HG03460 (cell line): ENCODE measurements around the gene APBB2.
"Not testable (repeated sequence)": the region's sequence is repeated elsewhere in the genome, so short reads cannot be mapped to it uniquely, and the experiment has no call there.

Experiments
- ATAC-seq: cut with Tn5 transposase; IDR thresholded peaks from one replicate; pipeline ENCODE4 v1.9.1; 2021; ENCODE audit not compliant: unreplicated experiment

APBB2 gene

DNA sequence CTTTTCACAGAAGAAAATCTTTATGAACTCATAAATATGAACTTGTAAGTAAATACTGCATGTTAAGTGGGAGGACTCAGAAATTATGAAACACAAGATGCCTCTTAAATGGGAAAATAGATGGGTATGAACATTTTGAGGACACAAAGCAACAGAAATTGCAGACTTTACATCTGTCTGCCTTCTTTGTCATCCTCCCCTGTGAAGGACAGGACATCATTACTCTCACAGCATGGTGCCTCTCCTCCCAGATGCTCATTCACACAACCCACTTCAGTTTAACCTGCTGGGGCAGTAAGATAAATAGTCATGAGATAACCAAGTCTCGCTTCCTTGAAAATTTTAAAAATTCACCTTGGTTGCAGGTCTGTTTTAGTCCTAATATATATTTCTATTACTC, 144.5 kb downstream of the APBB2 start:
- no peak for ATAC-seq

DNA sequence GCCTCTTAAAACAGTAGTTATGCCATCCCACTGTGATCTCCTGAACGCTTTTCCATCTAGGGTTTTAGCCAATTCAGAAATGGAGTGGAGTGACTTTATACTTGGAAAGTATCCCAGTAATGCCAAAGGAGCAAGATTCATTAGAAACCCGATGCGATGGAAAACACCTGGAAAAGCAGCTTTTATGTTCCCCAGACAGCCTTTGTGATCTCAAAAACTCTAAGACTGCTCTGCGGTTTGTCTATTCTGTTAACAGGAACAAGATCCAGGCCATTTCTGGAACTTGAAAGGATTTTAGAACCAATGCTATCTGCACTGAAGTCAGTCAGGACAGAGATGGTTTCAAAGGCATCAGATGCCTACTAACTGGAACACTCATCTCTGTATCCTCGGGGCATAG, 145.1 kb downstream of the APBB2 start:
- no peak for ATAC-seq

DNA sequence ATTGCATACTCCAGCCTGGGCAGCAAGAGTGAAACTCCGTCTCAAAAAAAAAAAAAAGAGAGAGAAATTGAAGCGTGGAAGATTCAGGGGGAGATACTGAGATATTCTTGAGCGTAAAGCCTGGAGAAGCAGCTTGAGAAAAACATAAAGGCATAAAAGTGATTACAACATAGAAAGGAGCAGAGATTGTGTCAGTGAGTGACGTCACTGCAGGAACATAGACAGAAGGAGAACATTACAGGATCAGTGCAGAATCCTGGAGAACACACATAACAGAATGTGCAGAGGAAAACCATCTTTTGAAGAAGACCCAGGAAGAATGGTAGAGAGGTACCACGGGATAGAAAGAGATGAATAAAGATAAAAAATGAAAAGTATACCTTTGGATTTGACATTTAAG, 147.0 kb downstream of the APBB2 start:
- ATAC-seq, result no peak

DNA sequence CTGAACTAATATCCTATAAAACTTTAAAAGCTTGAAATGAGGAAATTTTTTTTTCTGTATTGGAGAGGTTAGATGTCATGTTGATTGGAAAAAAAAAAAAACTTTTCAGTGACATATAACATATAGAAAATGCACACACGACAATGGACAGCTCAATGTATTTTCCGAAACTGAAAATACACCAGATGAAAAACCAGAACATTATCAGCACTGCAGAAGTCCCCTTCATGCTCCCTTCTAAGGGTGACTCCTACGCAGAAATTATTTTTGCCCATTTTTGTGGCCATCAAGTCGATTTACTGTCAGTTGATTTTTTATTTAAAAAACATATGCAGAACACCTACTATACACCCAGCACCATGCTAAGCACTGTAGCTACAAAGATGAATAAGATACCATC, 148.3 kb downstream of the APBB2 start:
- ATAC-seq, result no peak

DNA sequence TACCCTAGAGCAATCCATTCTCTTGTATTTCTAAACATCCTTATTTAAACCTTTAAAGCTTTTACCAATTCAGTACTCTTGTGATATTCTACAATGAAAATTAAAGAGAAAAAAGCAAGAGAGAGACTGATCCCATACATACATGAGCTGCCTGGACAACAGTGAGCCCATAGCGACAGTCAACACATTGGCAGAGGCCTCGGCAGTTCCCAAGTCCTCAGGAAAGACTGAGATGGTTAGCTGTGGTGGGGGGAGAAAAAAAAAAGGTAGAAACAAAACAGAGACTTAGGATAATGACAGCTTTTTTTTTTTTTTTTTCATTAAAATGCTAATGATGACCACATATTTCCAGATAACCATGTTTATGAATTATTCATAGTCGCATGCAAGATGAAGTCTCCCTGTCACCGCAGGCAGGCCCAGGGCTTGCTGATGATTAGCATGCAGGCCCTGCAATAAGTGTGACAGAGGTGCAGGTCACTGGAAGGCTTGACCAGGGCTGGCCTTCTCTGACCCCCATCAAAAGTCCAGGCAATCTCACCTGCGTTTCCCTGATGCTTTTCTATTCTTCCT, 148.8 kb downstream of the APBB2 start:
- no peak for ATAC-seq

DNA sequence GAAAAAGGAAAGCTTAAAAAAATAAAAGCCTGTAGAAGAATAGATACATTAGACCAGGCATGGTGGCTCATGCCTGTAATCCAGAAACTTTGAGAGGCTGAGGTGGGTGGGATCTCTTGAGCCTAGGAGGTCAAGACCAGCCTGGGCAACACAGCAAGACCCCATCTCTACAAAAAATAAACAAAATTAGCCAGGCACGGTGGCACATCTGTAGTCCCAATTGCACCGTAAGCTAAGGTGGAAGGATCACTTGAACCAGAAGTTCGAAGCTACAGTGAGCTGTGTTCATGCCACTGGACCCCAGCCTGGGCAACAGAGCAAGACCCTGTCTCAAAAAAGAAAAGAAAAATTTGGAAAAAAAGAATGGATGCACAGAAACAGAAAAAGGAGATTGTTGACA, 149.4 kb downstream of the APBB2 start:
- ATAC-seq, result no peak

DNA sequence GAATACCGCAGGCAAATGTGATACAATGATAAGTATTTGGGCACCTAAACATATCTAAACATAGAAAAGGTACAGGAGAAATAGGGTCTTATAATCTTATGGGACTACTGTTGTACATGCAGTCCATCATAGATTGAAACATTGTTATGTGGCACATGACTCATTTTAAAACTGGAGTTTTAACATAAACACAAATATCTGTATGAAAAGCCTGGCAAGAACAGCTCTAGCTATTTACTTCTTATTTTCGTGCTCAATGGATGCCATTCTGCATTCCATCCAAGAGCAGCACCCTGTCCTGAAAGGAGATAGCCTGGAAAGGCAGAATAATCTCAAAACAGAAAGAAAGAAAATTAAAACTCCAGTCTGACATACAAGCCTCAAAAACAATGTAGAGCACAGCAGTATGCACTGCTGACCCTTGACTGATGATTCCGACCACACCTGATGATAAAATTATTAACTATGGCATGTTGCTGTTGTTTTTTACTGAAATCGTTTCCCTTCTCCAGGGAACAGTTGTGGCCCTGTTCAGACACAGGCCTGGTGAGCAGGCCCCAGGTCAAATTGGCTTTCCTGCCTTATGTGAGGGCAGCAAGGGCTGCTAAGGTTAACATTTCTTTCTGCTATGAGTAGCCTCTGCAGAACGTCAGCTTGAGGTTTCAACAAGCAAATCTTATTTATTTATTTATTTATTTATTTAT, 152.7 kb downstream of the APBB2 start:
- ATAC-seq, result no peak

DNA sequence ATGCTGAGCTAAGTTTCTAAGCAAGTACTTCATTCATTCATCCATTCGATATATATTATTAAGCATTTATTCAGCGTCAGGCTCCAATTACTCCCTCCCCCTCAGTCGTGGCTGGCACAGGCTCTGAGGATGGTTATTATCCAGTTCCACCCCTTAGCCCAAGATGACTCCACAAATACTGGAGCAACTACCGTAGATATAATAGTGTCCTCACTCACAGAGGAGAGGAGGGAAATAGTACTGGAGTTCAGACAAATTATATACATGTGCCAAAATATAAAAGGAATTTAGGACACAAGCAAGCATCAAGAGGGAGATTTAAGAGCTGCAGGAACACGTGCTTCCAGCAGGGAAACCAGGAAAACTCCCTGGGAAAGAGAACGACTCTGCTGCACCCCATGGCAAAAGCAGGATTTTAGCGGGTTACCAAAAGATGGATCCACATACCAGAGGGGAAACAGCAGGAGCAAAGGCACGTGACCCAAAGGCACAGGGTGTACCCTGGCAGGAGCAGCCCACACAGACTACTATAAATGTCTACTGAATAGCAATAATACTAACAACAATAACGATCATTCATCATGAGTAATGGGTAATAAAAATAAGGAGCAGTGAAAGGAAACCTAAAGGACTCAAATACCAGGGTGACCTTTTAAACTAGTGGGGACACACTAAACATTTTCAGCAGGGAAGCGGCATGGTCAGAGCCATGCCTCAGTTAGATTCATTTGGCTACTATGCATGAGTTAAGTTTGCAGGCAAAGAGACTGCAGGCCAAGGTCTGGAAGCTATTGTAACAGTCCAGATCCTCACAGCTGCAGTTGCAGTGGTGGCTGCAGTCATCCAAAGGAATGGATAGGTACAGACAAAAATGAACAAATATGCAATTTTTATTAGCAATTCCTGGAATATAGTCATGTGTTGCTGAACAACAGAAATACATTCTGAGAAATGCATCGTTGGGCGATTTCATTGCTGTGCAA, 153.7 kb downstream of the APBB2 start:
- ATAC-seq, result no peak

DNA sequence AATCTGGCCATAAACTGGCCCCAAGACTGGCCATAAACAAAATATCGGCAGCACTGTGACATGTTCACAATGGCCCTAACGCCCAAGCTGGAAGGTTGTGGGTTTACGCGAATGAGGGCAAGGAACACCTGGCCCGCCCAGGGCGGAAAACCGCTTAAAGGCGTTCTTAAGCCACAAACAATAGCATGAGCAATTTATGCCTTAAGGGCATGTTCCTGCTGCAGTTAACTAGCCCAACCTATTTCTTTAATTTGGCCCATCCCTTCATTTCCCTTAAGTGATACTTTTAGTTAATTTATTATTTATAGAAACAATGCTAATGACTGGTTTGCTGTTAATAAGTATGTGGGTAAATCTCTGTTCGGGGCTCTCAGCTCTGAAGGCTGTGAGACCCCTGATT, 154.9 kb downstream of the APBB2 start:
- ATAC-seq, result not testable (repeated sequence)

DNA sequence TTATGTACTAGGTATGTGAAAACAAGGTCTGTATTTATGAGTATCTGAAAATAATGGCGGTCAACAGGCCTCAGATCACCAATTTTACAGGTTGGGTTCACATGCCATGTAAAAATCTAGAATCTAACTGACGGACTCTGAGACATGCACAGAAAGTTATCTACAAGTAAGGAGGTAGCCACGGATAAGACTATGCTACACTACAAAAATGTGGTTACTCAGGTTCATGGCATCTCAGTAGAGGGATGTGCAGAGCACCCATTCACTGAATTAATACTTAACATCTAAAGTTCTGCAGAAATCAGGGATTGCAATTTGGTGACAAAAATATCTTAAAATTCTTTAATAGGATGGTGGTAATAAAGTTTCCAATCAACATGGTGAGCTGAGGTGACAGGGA, 155.9 kb downstream of the APBB2 start:
- ATAC-seq, result no peak

DNA sequence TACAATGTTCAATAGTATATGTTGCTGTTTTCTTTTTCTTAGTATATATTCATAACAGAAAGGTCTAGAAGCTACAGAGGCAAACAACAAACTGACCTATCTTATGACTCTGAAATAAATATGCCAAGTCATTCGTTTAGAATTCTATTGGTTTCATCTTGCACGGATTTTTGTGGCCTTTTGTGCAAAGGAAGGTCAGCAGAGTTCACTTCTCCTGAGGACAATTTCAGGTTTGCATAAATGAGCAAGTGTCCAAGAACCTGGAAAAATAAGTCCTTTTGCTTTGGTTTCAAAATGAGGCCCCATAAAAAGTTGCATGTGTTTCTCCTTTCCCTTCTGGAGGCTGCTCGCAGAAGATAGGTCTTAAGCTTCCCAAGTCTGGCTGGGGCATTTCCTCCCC, 156.9 kb downstream of the APBB2 start:
- no peak for ATAC-seq

DNA sequence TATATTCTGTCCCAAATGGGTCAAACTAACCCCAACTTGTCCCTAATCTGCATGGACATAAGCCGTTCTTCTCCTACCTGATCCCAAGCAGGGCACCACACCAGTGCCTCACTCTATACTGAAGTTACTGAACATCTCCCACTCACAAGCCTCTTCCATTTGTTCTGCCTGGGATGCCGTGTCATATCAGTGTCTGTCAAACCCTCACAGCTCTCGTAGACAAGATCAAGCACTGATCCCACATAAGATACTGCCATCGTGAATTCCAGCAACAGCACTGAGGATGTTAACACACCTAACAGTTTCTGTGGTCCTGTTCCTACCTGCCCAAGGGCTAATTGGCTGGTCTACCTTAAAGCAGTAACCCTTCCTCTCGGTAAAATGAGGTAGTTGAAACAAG, 162.1 kb downstream of the APBB2 start:
- no peak for ATAC-seq

DNA sequence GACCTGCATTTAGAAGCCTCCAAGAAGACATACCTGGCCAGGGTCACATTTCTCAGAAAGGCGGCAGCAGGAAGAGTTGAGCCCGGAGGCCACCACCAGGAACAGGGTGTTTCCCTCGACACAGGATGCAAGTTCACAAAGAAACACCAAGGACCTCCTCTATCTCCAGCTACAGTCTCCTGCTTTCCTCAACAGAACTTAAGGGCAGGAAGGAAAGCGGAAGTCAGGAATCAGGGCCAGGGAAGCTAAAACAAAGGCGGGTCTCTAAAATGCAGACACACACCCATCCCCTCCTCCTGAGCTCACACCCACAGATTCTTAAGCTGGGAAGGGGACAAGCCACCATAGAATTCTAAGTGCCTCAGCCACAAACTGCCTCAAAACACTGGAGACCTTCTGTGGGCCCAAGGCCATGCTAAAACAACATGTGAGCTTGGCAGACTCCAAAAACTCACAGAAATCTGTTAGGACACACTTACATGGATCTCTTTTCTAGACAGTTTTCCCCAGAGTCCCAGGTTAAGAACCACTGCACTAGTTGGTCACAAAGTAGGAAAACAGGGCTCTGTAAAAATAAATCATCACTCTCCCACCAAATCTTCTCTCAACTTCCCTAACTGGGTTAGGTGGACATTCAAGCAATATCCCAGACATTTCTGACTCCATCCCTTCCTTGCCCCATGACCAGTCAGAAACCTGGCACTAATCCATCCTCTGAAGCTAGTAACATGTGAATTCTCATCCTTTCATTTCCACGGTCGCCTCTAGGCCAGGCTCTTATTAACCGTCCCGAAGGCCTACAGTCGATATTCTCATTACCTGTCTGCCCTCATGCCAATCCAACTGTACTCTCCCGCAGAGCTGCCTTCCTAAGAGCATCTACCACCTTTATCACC, 163.2 kb downstream of the APBB2 start:
- no peak for ATAC-seq

DNA sequence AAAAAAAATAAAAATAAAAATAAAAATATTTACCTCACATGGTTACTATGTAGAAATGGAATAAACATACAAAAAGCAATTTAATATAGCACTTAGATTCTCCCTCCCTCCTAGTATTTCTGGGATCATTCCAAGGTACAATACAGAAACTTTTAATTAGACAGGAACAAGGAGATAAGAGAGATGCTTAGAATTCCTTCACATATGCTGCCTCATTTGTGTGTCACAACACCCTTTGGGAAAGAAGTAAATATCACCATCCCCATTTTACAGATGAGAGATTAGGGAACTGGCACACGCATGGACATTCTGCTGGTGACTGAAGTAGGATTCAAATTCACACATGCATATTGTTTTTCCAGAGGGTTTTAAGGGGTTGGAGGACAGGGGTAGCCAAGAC, 164.2 kb downstream of the APBB2 start:
- no peak for ATAC-seq

DNA sequence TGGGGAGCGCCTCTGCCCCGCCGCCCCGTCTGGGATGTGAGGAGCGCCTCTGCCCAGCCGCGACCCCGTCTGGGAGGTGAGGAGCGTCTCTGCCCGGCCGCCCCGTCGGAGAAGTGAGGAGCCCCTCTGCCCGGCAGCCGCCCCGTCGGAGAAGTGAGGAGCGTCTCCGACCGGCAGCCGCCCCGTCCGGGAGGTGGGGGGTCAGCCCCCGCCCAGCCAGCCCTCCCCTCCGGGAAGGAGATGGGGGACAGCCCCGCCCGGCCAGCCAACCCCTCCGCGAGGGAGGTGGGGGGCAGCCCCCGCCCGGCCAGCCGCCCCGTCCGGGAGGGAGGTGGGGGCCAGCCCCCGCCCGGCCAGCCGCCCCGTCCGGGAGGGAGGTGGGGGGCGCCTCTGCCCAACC, 165.2 kb downstream of the APBB2 start:
- not testable (repeated sequence) for ATAC-seq

DNA sequence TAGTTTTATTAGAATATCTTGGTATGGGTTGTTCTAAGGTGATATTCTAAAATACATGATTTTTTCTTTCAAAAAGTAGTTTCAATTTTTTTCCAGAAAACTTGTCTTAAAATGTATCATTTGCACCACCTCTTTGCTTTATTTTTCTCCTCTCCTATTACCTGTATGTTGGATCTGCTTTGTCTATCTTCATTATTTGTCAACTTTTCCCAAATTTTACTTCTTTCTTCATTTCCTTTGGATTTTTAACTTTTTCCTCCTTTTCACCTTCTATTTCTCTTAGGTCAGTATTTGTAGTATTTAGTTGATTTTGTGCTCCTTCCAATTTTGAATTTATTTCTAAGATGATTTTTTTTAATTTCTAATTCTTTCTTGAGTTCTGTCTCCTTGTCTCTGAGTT, 169.6 kb downstream of the APBB2 start:
- no peak for ATAC-seq

DNA sequence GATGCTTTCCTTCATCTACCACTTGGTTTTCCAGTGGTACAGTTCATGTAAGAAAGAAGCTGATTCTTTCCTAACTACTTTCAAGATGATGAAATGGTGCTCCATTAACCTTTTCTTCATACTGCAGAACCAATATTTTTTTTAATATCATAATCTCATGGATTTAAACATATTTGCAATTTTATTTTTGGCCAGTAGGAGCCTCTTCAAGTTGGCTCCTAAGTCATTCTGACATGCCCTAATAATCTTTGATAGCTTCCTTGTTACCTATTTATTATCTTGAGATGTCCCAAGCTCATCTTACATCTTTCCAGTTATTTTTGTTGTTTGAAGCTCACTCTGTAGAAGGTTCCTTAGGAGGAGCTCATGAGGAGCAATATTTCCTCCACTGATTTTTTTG, 170.2 kb downstream of the APBB2 start:
- no peak for ATAC-seq

DNA sequence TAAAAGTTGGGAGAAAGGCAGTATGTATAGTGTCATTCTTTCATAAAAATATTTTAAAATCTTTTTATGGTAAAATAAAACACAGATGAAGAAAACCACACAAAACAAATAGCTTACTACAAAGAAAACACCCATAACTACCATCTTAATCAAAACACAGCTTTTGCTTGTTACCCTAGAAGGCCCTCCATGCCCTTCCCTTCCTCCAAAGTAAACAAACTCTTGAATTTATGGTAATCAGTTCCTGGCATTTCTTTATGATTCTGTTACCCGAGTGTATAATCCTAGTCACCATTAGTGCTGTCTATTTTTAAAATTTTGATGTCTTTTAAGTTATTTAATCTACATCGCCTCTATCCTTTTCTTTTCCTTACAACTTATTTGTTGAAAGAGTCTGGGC, 170.9 kb downstream of the APBB2 start:
- ATAC-seq, result no peak

DNA sequence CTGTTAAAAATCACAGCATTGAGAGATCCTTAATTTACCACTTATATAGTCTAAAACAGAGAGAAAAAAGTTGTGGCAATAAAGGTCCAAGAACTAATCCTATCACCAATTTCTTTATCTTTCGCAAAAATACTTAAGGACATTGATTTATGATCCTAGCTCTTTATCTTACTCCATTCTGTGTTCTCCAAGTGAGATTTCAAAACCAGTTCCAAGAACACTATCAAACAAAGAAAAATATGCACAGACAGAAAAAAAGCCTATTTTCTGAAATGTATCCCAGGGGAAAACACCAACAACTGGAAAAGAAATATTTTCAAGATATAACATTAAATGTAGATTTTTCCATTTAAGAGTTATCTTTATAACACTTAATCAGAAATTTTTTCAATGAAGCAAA, 172.8 kb downstream of the APBB2 start:
- ATAC-seq, result no peak

DNA sequence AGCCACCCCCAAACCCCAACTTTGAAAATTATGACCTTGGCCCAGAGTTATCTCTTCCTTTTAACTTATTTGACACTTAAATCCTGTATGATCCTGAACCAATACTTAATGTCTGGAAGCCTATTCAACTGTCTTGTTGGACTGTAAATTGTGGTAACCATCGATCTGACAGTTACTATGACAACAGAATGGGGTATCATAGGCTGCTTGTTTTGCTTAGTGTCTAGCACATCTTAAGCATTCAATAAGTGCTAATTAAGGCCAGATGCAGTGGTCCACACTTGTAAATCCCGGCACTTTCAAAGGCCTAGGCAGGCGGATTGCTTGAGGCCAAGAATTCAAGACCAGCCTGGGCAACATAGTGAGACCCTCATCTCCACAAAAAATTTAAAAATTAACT, 175.0 kb downstream of the APBB2 start:
- ATAC-seq, result no peak

DNA sequence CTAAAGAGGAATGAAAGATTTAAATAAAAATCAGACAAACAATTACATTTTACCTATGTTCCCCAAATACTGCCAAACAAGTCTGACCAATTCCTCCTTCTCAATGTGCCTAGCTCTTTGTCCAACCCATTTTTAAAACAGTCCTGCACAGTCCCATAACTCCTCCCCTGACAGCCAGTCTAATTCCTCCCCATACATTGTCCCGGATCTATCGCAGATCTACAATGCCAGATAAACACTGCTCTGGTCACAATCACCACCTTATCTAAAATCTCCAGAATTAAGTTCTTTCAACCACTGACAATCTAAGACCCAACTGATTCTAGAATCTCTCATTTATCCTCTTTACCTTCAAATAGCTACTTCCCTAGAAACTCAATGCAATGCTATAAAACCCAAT, 176.0 kb downstream of the APBB2 start:
- ATAC-seq, result no peak
